A549 (cell line): ENCODE results near the gene MROH7. TPM values are rescaled to one million over a fixed set of nuclear protein-coding genes. Genes with fewer than 3 reads are reported as not detected.

ENCODE experiments used
- ATAC-seq, 2 experiments: fragments of 200-7000 bp in 1 of 2; fragments of >200 bp in 1 of 2; cut with Nextera tagmentation in 1 of 2; cut with Tn5 transposase in 1 of 2; 3 replicates each; pipeline versions ENCODE4 v1.8.0 to v1.9.1; 2018 to 2020; ENCODE audit warnings: mild to moderate bottlenecking in 1 of 2, moderate library complexity in 1 of 2
- CTCF ChIA-PET: fragments of 300-600 bp; sonication (Branson Sonifier 250); formaldehyde crosslinking; extraction: SDS; loops from one replicate; lab custom pipeline; 2021; ENCODE audit warnings: antibody characterized with exemption, inconsistent platforms; lab: Yijun Ruan, JAX
- POLR2A ChIA-PET: fragments of 350-600 bp; formaldehyde crosslinking; extraction: SDS; loops from one replicate; lab custom pipeline; 2021; ENCODE audit warnings: antibody characterized with exemption, inconsistent platforms; lab: Yijun Ruan, JAX
- DNase-seq, 2 experiments: peaks; one replicate each; pipeline versions ENCODE4 v3.0.0 to v3.0.0-alpha.2; 2011 to 2016; ENCODE audit warnings: low read depth in 1 of 2, low spot score in 1 of 2
- FAIRE-seq: peaks from 2 replicates; lab custom pipeline; 2011; peaks lifted over from hg19 to GRCh38; lab: Jason Lieb, UNC
- H3K27ac ChIP-seq, 2 experiments: fragments of >200 bp; sonication (Bioruptor Twin); formaldehyde crosslinking; 3 replicates each; pipeline ENCODE4 v1.5.1; 2016 to 2017
- H3K4me1 ChIP-seq: fragments of >200 bp; sonication (Bioruptor Twin); formaldehyde crosslinking; 3 replicates; pipeline ENCODE4 v1.6.1; 2016
- H3K4me2 ChIP-seq: fragments of >200 bp; sonication (Bioruptor Twin); formaldehyde crosslinking; 3 replicates; pipeline ENCODE4 v1.6.1; 2016
- H3K4me3 ChIP-seq: fragments of >200 bp; sonication (Bioruptor Twin); formaldehyde crosslinking; 3 replicates; pipeline ENCODE4 v1.5.1; 2016
- H3K9me3 ChIP-seq: fragments of >200 bp; sonication (Bioruptor Twin); formaldehyde crosslinking; 3 replicates; pipeline ENCODE4 v1.6.1; 2016
- BHLHE40 ChIP-seq: IDR thresholded peaks from 2 replicates; pipeline ENCODE4 v1.6.1; 2012; ENCODE audit warnings: low read depth, low read length, inconsistent platforms
- CBX8 ChIP-seq: fragments of 200-600 bp; sonication (generic); IDR thresholded peaks from 2 replicates; pipeline ENCODE4 v1.6.1; 2016
- CEBPB ChIP-seq, 2 experiments: fragments of >200 bp in 1 of 2; sonication (Bioruptor Twin) in 1 of 2; formaldehyde crosslinking in 1 of 2; IDR thresholded peaks; 2 replicates each; pipeline ENCODE4 v1.6.1; 2012 to 2016
- CHD2 ChIP-seq: fragments of 150-350 bp; IDR thresholded peaks from 2 replicates; pipeline ENCODE4 v1.6.1; 2014; ENCODE audit warnings: low read length; ENCODE audit not compliant: partially characterized antibody
- CTCF ChIP-seq: fragments of >200 bp; sonication (Bioruptor Twin); formaldehyde crosslinking; IDR thresholded peaks from 3 replicates; pipeline ENCODE4 v1.5.1; 2016
- EHF ChIP-seq: fragments of 250-450 bp; sonication (Bioruptor Pico); IDR thresholded peaks from 2 replicates; pipeline ENCODE4 v1.5.0; 2020; ENCODE audit warnings: mild to moderate bottlenecking
- EHMT2 ChIP-seq: fragments of 200-600 bp; sonication (generic); IDR thresholded peaks from 2 replicates; pipeline ENCODE4 v1.6.1; 2016; ENCODE audit warnings: antibody characterized with exemption, low read depth, mild to moderate bottlenecking, moderate library complexity
- ESRRA ChIP-seq: fragments of 150-350 bp; IDR thresholded peaks from 2 replicates; pipeline ENCODE4 v1.6.1; 2014; ENCODE audit warnings: mild to moderate bottlenecking, low read length, borderline replicate concordance
- FOSB ChIP-seq: fragments of 250-450 bp; sonication (Bioruptor Pico); IDR thresholded peaks from 2 replicates; pipeline ENCODE4 v1.5.0; 2020; ENCODE audit warnings: mild to moderate bottlenecking, moderate library complexity
- FOXS1 ChIP-seq: fragments of 250-450 bp; sonication (Bioruptor Pico); IDR thresholded peaks from 2 replicates; pipeline ENCODE4 v1.5.0; 2020; ENCODE audit warnings: mild to moderate bottlenecking, moderate library complexity
- HDAC2 ChIP-seq: fragments of 200-600 bp; sonication (generic); IDR thresholded peaks from 2 replicates; pipeline ENCODE4 v1.6.1; 2016
- HEYL ChIP-seq: fragments of 250-450 bp; sonication (Bioruptor Pico); IDR thresholded peaks from 2 replicates; pipeline ENCODE4 v1.8.0; 2021; ENCODE audit warnings: mild to moderate bottlenecking, moderate library complexity
- HMGXB4 ChIP-seq: fragments of 250-450 bp; sonication (Bioruptor Pico); IDR thresholded peaks from 2 replicates; pipeline ENCODE4 v1.5.0; 2021; ENCODE audit warnings: mild to moderate bottlenecking, moderate library complexity, borderline replicate concordance
- HOXB5 ChIP-seq: fragments of 250-450 bp; sonication (Bioruptor Pico); IDR thresholded peaks from 2 replicates; pipeline ENCODE4 v1.5.0; 2020; ENCODE audit warnings: mild to moderate bottlenecking, moderate library complexity
- KDM5A ChIP-seq: fragments of 200-600 bp; sonication (generic); IDR thresholded peaks from 2 replicates; pipeline ENCODE4 v1.6.1; 2016; ENCODE audit warnings: antibody characterized with exemption, mild to moderate bottlenecking
- MAX ChIP-seq: IDR thresholded peaks from 2 replicates; pipeline ENCODE4 v1.6.1; 2012
- MYC ChIP-seq: IDR thresholded peaks from 2 replicates; pipeline ENCODE4 v1.6.1; 2012; ENCODE audit warnings: mild to moderate bottlenecking, inconsistent platforms, low read length, improper control_type of control experiment, borderline replicate concordance
- NFE2L2 ChIP-seq: fragments of 150-350 bp; conservative IDR thresholded peaks from 2 replicates; pipeline ENCODE4 v1.6.1; 2014; ENCODE audit warnings: low read length
- NPAS2 ChIP-seq: fragments of 250-450 bp; sonication (Bioruptor Pico); IDR thresholded peaks from 2 replicates; pipeline ENCODE4 v1.8.0; 2022; ENCODE audit warnings: mild to moderate bottlenecking, moderate library complexity, borderline replicate concordance
- PBX3 ChIP-seq: IDR thresholded peaks from 2 replicates; pipeline ENCODE4 v1.6.1; 2012
- PHF8 ChIP-seq: fragments of 200-600 bp; sonication (generic); IDR thresholded peaks from 2 replicates; pipeline ENCODE4 v1.6.1; 2016; ENCODE audit warnings: low read depth, mild to moderate bottlenecking, antibody characterized with exemption, moderate library complexity, borderline replicate concordance
- POLR2A ChIP-seq: IDR thresholded peaks from 2 replicates; pipeline ENCODE4 v1.6.1; 2012; ENCODE audit warnings: mild to moderate bottlenecking, low read length
- POLR2AphosphoS2 ChIP-seq: conservative IDR thresholded peaks from 2 replicates; pipeline ENCODE4 v1.6.1; 2012; ENCODE audit warnings: low read length, improper control_type of control experiment, inconsistent platforms
- RAD21 ChIP-seq, 2 experiments: fragments of >200 bp in 1 of 2; sonication (Bioruptor Twin) in 1 of 2; formaldehyde crosslinking in 1 of 2; IDR thresholded peaks in 1 of 2; conservative IDR thresholded peaks in 1 of 2; 2 replicates in 1 of 2; 3 replicates in 1 of 2; pipeline ENCODE4 v1.6.1; 2012 to 2018; ENCODE audit warnings: inconsistent platforms in 1 of 2
- RARB ChIP-seq: fragments of 250-450 bp; sonication (Bioruptor Pico); IDR thresholded peaks from 2 replicates; pipeline ENCODE4 v1.8.0; 2021; ENCODE audit warnings: mild to moderate bottlenecking, moderate library complexity
- RCOR1 ChIP-seq: fragments of 150-350 bp; IDR thresholded peaks from 2 replicates; pipeline ENCODE4 v1.6.1; 2014; ENCODE audit warnings: antibody characterized with exemption, low read length, low read depth
- RNF2 ChIP-seq: fragments of 200-600 bp; sonication (generic); IDR thresholded peaks from 2 replicates; pipeline ENCODE4 v1.6.1; 2016; ENCODE audit warnings: low read depth, mild to moderate bottlenecking, antibody characterized with exemption, moderate library complexity, borderline replicate concordance
- ZC3H11A ChIP-seq: fragments of 450-650 bp; IDR thresholded peaks from 2 replicates; pipeline ENCODE4 v1.6.1; 2014; ENCODE audit warnings: antibody characterized with exemption, mild to moderate bottlenecking
- ZNF302 ChIP-seq: fragments of 250-450 bp; sonication (Bioruptor Pico); IDR thresholded peaks from 2 replicates; pipeline ENCODE4 v1.9.0; 2021; ENCODE audit warnings: inconsistent platforms, mild to moderate bottlenecking, moderate library complexity
- ZSCAN20 ChIP-seq: fragments of 250-450 bp; sonication (Bioruptor Pico); IDR thresholded peaks from 2 replicates; pipeline ENCODE4 v1.8.0; 2022; ENCODE audit warnings: mild to moderate bottlenecking, moderate library complexity
- WGBS: methylation state at CpG from one replicate; pipeline ENCODE4 v1.1.6; 2017; ENCODE audit errors: missing lambda C conversion rate; 5-methylcytosine and 5-hydroxymethylcytosine counted together
- polyA plus RNA-seq, 4 experiments: library from polyadenylated mRNA; depleted of rRNA in 3 of 4; stranded (reverse); fragments of >200 nt; fragmentation: RNase III in 1 of 4; extraction: RNeasy Plus Mini Kit Qiagen cat#74134 plus additional on column Dnase treatment in 1 of 4; gene quantifications; 2 replicates in 3 of 4; 3 replicates in 1 of 4; pipeline ENCODE4 v1.2.3, GENCODE V29; 2011 to 2017

MROH7 gene
- polyA plus RNA-seq, 2 of the 4 experiments (the other 2 are of a cell fraction): not detected

- TF ChIP-seq FOSB (CRISPR knock-in tag) (no peak), RARB (CRISPR knock-in tag) (no peak), ZSCAN20 (CRISPR knock-in tag) (no peak), ESRRA (no peak), NPAS2 (no peak), HMGXB4 (CRISPR knock-in tag) (no peak), CEBPB (IDR thresholded peaks at IDR 0.05) (no peak), HOXB5 (CRISPR knock-in tag) (no peak), FOXS1 (CRISPR knock-in tag) (no peak), CHD2 (no peak), EHF (no peak)
- ChIA-PET POLR2A (no interaction called here), CTCF (no interaction called here)
- no peak for FAIRE-seq
- Histone ChIP-seq H3K9me3 (no peaks in the 10 kb centered on the region), H3K27ac (no peak overlapping the region), H3K4me1 (no peaks in the 10 kb centered on the region), H3K4me3 (no peak overlapping the region), H3K4me2 (no peak overlapping the region)
- no peak for ATAC-seq
- WGBS: no CpG with 5 or more reads among the region's 6 CpGs
- no peak for DNase-seq
Measured at GRCh38 chr1:54610048-54610447, 31.5 kb upstream of the MROH7 start.

- Histone ChIP-seq H3K4me3 (no peak overlapping the region), H3K9me3 (no peaks in the 10 kb centered on the region), H3K27ac (no peak overlapping the region), H3K4me2 (no peak overlapping the region), H3K4me1 (no peaks in the 10 kb centered on the region)
- WGBS: 93% methylated on average over 16 of the region's 18 CpGs
- ChIA-PET CTCF (no interaction called here), POLR2A (no interaction called here)
- no peak for ATAC-seq
- DNase-seq: no peak
- TF ChIP-seq ZC3H11A: no peak
- no peak for TF ChIP-seq ZNF302 (CRISPR knock-in tag)
- TF ChIP-seq NFE2L2: no peak
- no peak for TF ChIP-seq HDAC2
- no peak for TF ChIP-seq KDM5A
- no peak for TF ChIP-seq EHMT2
- no peak for TF ChIP-seq HEYL (CRISPR knock-in tag)
- TF ChIP-seq RAD21 (conservative IDR thresholded peaks at IDR 0.05 in 1 of 2, IDR thresholded peaks at IDR 0.05 in 1 of 2): no peak
- TF ChIP-seq MAX: no peak
- no peak for TF ChIP-seq CHD2
- TF ChIP-seq CBX8: no peak
- TF ChIP-seq RNF2: no peak
- TF ChIP-seq POLR2A: no peak
- no peak for TF ChIP-seq RCOR1
- TF ChIP-seq PHF8: no peak
- TF ChIP-seq CTCF: no peak
- no peak for TF ChIP-seq MYC
- TF ChIP-seq PBX3: no peak
- TF ChIP-seq BHLHE40: no peak
- TF ChIP-seq POLR2AphosphoS2: no peak
- FAIRE-seq: no peak
Measured at GRCh38 chr1:54610601-54611580, 30.7 kb upstream of the MROH7 start.
